T-cell (primary cell): ENCODE measurements around the gene ADCY4. TPM values are rescaled to one million over a fixed set of nuclear protein-coding genes. Genes with fewer than 3 reads are reported as not detected.

ENCODE experiments used
- total RNA-seq, 35 experiments: library from RNA in 6 of 35; stranded (reverse) in 6 of 35; fragments of 120-200 nt in 1 of 35; gene quantifications; one replicate each; pipeline versions ENCODE4 v1.2.1 to v1.2.4 and lab custom pipeline; 2013 to 2026

ADCY4 gene
- total RNA-seq, 5 donors from 2014 or later (not counting 1 experiment from before 2014, with no cell fraction given), result 7.8 to 10.4 (median 8.5) TPM

Other genes with a start within 250 kb of the ADCY4 start
- 10 to 100 TPM; 11.8 to 35.5 (median 29.4) TPM for gene PCK2, start 240.8 kb downstream of the ADCY4 start, total RNA-seq
- 10 to 100 TPM; 78.5 to 94.1 (median 89.6) TPM for gene DCAF11, start 220.3 kb downstream of the ADCY4 start, total RNA-seq
- 1 to 10 TPM; 1.9 to 3.7 (median 3.4) TPM for gene NRL, start 220.1 kb downstream of the ADCY4 start, total RNA-seq
- 1 to 10 TPM; 2.5 to 3.5 (median 3.2) TPM for gene FITM1, start 204.4 kb downstream of the ADCY4 start, total RNA-seq
- gene PSME1, start 198.9 kb downstream of the ADCY4 start, total RNA-seq, result 100 to 1,000 TPM; 221 to 291 (median 259) TPM
- gene EMC9, start 193.5 kb downstream of the ADCY4 start, total RNA-seq, result 10 to 100 TPM in 3 of 5 donors, 1 to 10 TPM in 2; 9.3 to 29.8 (median 20.8) TPM
- 100 to 1,000 TPM; 130 to 192 (median 159) TPM for gene PSME2, start 188.5 kb downstream of the ADCY4 start, total RNA-seq
- gene RNF31, start 187.6 kb downstream of the ADCY4 start, total RNA-seq, result 100 to 1,000 TPM in 3 of 5 donors, 10 to 100 TPM in 2; 67.7 to 131 (median 100) TPM
- 100 to 1,000 TPM; 201 to 285 (median 215) TPM for gene IRF9, start 173.8 kb downstream of the ADCY4 start, total RNA-seq
- gene REC8, start 163.0 kb downstream of the ADCY4 start, total RNA-seq, result 10 to 100 TPM; 32.4 to 82.5 (median 41.5) TPM
- gene IPO4, start 146.3 kb downstream of the ADCY4 start, total RNA-seq, result 10 to 100 TPM; 34.4 to 53.4 (median 39.6) TPM
- gene TM9SF1, start 139.6 kb downstream of the ADCY4 start, total RNA-seq, result 10 to 100 TPM; 19.0 to 29.5 (median 21.8) TPM
- gene TSSK4, start 129.4 kb downstream of the ADCY4 start, total RNA-seq, result 1 to 10 TPM in 2 of 5 donors, under 1 TPM in 3; 0.35 to 1.4 (median 0.44) TPM
- 10 to 100 TPM; 81.9 to 99.6 (median 92.8) TPM for gene CHMP4A, start 121.6 kb downstream of the ADCY4 start, total RNA-seq
- 10 to 100 TPM in 3 of 5 donors, 1 to 10 TPM in 2; 7.2 to 17.5 (median 12.1) TPM for gene MDP1, start 119.0 kb downstream of the ADCY4 start, total RNA-seq
- 100 to 1,000 TPM in 4 of 5 donors, 10 to 100 TPM in 1; 92.1 to 107 (median 101) TPM for gene NEDD8, start 102.7 kb downstream of the ADCY4 start, total RNA-seq
- 10 to 100 TPM; 53.8 to 81.2 (median 64.0) TPM for gene GMPR2, start 102.1 kb downstream of the ADCY4 start, total RNA-seq
- 100 to 1,000 TPM; 119 to 160 (median 139) TPM for gene TINF2, start 92.4 kb downstream of the ADCY4 start, total RNA-seq
- 10 to 100 TPM in 2 of 5 donors, 1 to 10 TPM in 3; 4.9 to 13.5 (median 9.4) TPM for gene TGM1, start 71.9 kb downstream of the ADCY4 start, total RNA-seq
- gene RABGGTA, start 63.5 kb downstream of the ADCY4 start, total RNA-seq, result 10 to 100 TPM; 49.3 to 66.5 (median 62.4) TPM
- gene DHRS1, start 35.3 kb downstream of the ADCY4 start, total RNA-seq, result 10 to 100 TPM; 34.2 to 47.6 (median 39.1) TPM
- 10 to 100 TPM; 29.7 to 33.2 (median 30.8) TPM for gene NOP9, start 35.2 kb downstream of the ADCY4 start, total RNA-seq
- gene CIDEB, start 27.1 kb downstream of the ADCY4 start, total RNA-seq, result 10 to 100 TPM; 13.0 to 22.8 (median 20.8) TPM
- 10 to 100 TPM; 18.6 to 25.2 (median 20.3) TPM for gene LTB4R2, start 24.9 kb downstream of the ADCY4 start, total RNA-seq
- gene LTB4R, start 23.6 kb downstream of the ADCY4 start, total RNA-seq, result 10 to 100 TPM; 17.0 to 29.0 (median 18.0) TPM
- 10 to 100 TPM; 26.2 to 68.3 (median 59.2) TPM for gene RIPK3, start 4.9 kb upstream of the ADCY4 start, total RNA-seq
- gene NFATC4, start 33.1 kb upstream of the ADCY4 start, total RNA-seq, result under 1 TPM in 4 of 5 donors, not detected in 1; 0.16 to 0.82 (median 0.39) TPM
- gene NYNRIN, start 63.9 kb upstream of the ADCY4 start, total RNA-seq, result under 1 TPM; 0.28 to 0.95 (median 0.61) TPM
- 10 to 100 TPM in 1 of 5 donors, 1 to 10 TPM in 4; 3.9 to 13.5 (median 5.0) TPM for gene CBLN3, start 94.6 kb upstream of the ADCY4 start, total RNA-seq
- 100 to 1,000 TPM; 126 to 166 (median 146) TPM for gene KHNYN, start 94.9 kb upstream of the ADCY4 start, total RNA-seq
- 100 to 1,000 TPM in 3 of 5 donors, 10 to 100 TPM in 2; 79.6 to 154 (median 109) TPM for gene SDR39U1, start 107.7 kb upstream of the ADCY4 start, total RNA-seq
- gene CMA1, start 173.2 kb upstream of the ADCY4 start, total RNA-seq, result not detected
- not detected for gene CTSG, start 241.2 kb upstream of the ADCY4 start, total RNA-seq